GM19372 (cell line): ENCODE measurements around the gene MBD6.

Source experiments
- ATAC-seq: cut with Tn5 transposase; IDR thresholded peaks from one replicate; pipeline ENCODE4 v1.9.1; 2021; ENCODE audit warnings: mild to moderate bottlenecking, low read depth, moderate library complexity; ENCODE audit not compliant: unreplicated experiment

MBD6 gene

GRCh38 chr12:57525615-57526383 lies 3.2 kb downstream of the MBD6 start:
- no peak for ATAC-seq

- ATAC-seq, result no peak
Observed at GRCh38 chr12:57526477-57527126, 4.0 kb downstream of the MBD6 start.

- no peak for ATAC-seq
Observed at GRCh38 chr12:57527184-57527583, 4.6 kb downstream of the MBD6 start.

- no peak for ATAC-seq
Observed at GRCh38 chr12:57528176-57528575, 5.6 kb downstream of the MBD6 start.

- no peak for ATAC-seq
Observed at GRCh38 chr12:57528831-57529555, 6.4 kb downstream of the MBD6 start.

GRCh38 chr12:57529831-57530230 lies 7.2 kb downstream of the MBD6 start:
- ATAC-seq, result no peak

GRCh38 chr12:57530396-57531142 lies 7.9 kb downstream of the MBD6 start:
- no peak for ATAC-seq

- ATAC-seq, result no peak
Observed at GRCh38 chr12:57531836-57532235, 9.2 kb downstream of the MBD6 start.

GRCh38 chr12:57533108-57533507 lies 10.5 kb downstream of the MBD6 start:
- ATAC-seq, result no peak

GRCh38 chr12:57534250-57534649 lies 11.6 kb downstream of the MBD6 start:
- no peak for ATAC-seq

GRCh38 chr12:57534991-57535543 lies 12.4 kb downstream of the MBD6 start:
- ATAC-seq, result no peak

GRCh38 chr12:57535764-57536596 lies 13.4 kb downstream of the MBD6 start:
- no peak for ATAC-seq

- ATAC-seq, result no peak
Observed at GRCh38 chr12:57536597-57536942, 13.9 kb downstream of the MBD6 start.

GRCh38 chr12:57539134-57539768 lies 16.6 kb downstream of the MBD6 start:
- ATAC-seq, result no peak

GRCh38 chr12:57541001-57541400 lies 18.4 kb downstream of the MBD6 start:
- ATAC-seq, result no peak

GRCh38 chr12:57541717-57542116 lies 19.1 kb downstream of the MBD6 start:
- no peak for ATAC-seq

- ATAC-seq, result no peak
Observed at GRCh38 chr12:57543581-57543980, 21.0 kb downstream of the MBD6 start.

GRCh38 chr12:57545809-57546437 lies 23.3 kb downstream of the MBD6 start:
- ATAC-seq, result no peak
